K562 (cell line): Measurements from ENCODE around the gene SNW1. TPM values are rescaled to one million over a fixed set of nuclear protein-coding genes. Genes with fewer than 3 reads are reported as not detected.

ENCODE experiments used
- ATAC-seq: fragments of 200-7000 bp; cut with Tn5 transposase; 3 replicates; pipeline ENCODE4 v1.9.1; 2020; ENCODE audit warnings: moderate library complexity
- BruUV-seq: library from RNA; stranded (reverse); fragments of 400-500 nt; replicated peaks from 2 replicates; lab custom pipeline; 2021; lab: Mats Ljungman, UMichigan
- CTCF ChIA-PET: fragments of 300-600 bp; formaldehyde crosslinking; extraction: SDS; loops from one replicate; lab custom pipeline; 2021; ENCODE audit warnings: low intra/inter-chr PET ratio; lab: Yijun Ruan, JAX
- POLR2A ChIA-PET: fragments of 300-600, 350-650 bp; sonication (Branson Sonifier 250); formaldehyde crosslinking; extraction: SDS; loops from one replicate; lab custom pipeline; 2021; ENCODE audit warnings: antibody characterized with exemption, inconsistent platforms; lab: Yijun Ruan, JAX
- DNase-seq, 4 experiments: peaks; one replicate each; pipeline versions ENCODE4 v3.0.0 to v3.0.0-alpha.2; 2011 to 2018; ENCODE audit warnings: low spot score in 3 of 4, mixed read lengths in 3 of 4; ENCODE audit errors: extremely low read depth in 1 of 4
- FAIRE-seq: peaks from 2 replicates; lab custom pipeline; 2011; peaks lifted over from hg19 to GRCh38; lab: Jason Lieb, UNC
- H2AFZ ChIP-seq: 2 replicates; pipeline ENCODE4 v1.6.0; 2011; ENCODE audit warnings: low read depth, low read length, control low read depth, inconsistent platforms
- H3K27ac ChIP-seq: fragments of 200-600 bp; 3 replicates; pipeline ENCODE4 v1.8.0; 2011; ENCODE audit warnings: low read depth, mild to moderate bottlenecking, control low read depth, inconsistent platforms, low read length, moderate library complexity, mixed read lengths; ENCODE audit errors: extremely low read depth
- H3K27me3 ChIP-seq, 2 experiments: fragments of 300-600 bp in 1 of 2; 2 replicates in 1 of 2; 3 replicates in 1 of 2; pipeline versions ENCODE4 v1.6.0 to v1.8.0; 2011; ENCODE audit warnings: inconsistent platforms in 2 of 2, low read length in 2 of 2, mild to moderate bottlenecking in 1 of 2, mixed read lengths in 1 of 2, moderate library complexity in 1 of 2; ENCODE audit not compliant: control insufficient read depth in 2 of 2, insufficient read depth in 2 of 2
- H3K36me3 ChIP-seq: fragments of 300-600 bp; 3 replicates; pipeline ENCODE4 v1.8.0; 2011; ENCODE audit warnings: mild to moderate bottlenecking, low read length, inconsistent platforms; ENCODE audit not compliant: control insufficient read depth, insufficient read depth
- H3K4me1 ChIP-seq, 2 experiments: fragments of 200-600 bp in 1 of 2; replicated peaks in 1 of 2; 2 replicates in 1 of 2; 3 replicates in 1 of 2; pipeline versions ENCODE4 v1.5.1 to v1.8.0; 2011; ENCODE audit warnings: inconsistent platforms in 2 of 2, low read length in 2 of 2, mild to moderate bottlenecking in 1 of 2, mixed read lengths in 1 of 2, moderate library complexity in 1 of 2; ENCODE audit not compliant: control insufficient read depth in 2 of 2, insufficient read depth in 2 of 2
- H3K4me2 ChIP-seq: 2 replicates; pipeline ENCODE4 v1.6.1; 2011; ENCODE audit warnings: low read length, control low read depth, inconsistent platforms, mixed read lengths; ENCODE audit not compliant: insufficient read depth
- H3K4me3 ChIP-seq: fragments of 200-600 bp; sonication (generic), shearing (Covaris generic); 2 replicates; pipeline ENCODE4 v1.5.1; 2016; ENCODE audit warnings: control low read depth, inconsistent platforms
- H3K79me2 ChIP-seq: fragments of 200-600 bp; 3 replicates; pipeline ENCODE4 v1.8.0; 2011; ENCODE audit warnings: low read length, inconsistent platforms; ENCODE audit not compliant: control insufficient read depth, insufficient read depth
- H3K9ac ChIP-seq, 2 experiments: 2 replicates each; pipeline versions ENCODE4 v1.6.0 to v1.6.1; 2011; ENCODE audit warnings: low read depth in 2 of 2, low read length in 2 of 2, control low read depth in 1 of 2, inconsistent platforms in 1 of 2, mild to moderate bottlenecking in 1 of 2, mixed read lengths in 1 of 2; ENCODE audit not compliant: insufficient read depth in 1 of 2
- H3K9me1 ChIP-seq: one replicate; pipeline ENCODE4 v1.6.0; 2011; ENCODE audit warnings: inconsistent platforms, mild to moderate bottlenecking, low read length, moderate library complexity; ENCODE audit not compliant: control insufficient read depth, insufficient read depth
- H3K9me3 ChIP-seq: replicated peaks from 2 replicates; pipeline ENCODE4 v1.5.1; 2011; ENCODE audit warnings: low read depth, low read length, inconsistent platforms; ENCODE audit not compliant: control insufficient read depth, insufficient read depth
- H4K20me1 ChIP-seq: replicated peaks from 2 replicates; pipeline ENCODE4 v1.6.1; 2011; ENCODE audit warnings: low read length, inconsistent platforms, mixed read lengths; ENCODE audit not compliant: control insufficient read depth, insufficient read depth
- ARID2 ChIP-seq: fragments of 450-650 bp; IDR thresholded peaks from 2 replicates; pipeline ENCODE4 v1.6.1; 2017; ENCODE audit warnings: antibody characterized with exemption, mild to moderate bottlenecking
- BACH1 ChIP-seq: fragments of 200-800 bp; sonication (Bioruptor generic); IDR thresholded peaks from 2 replicates; pipeline ENCODE4 v1.6.1; 2016; ENCODE audit warnings: missing genetic modification characterization, missing compliant biosample characterization
- BRD9 ChIP-seq: fragments of 450-650 bp; IDR thresholded peaks from 2 replicates; pipeline ENCODE4 v1.6.1; 2018; ENCODE audit warnings: low read depth; ENCODE audit not compliant: partially characterized antibody
- DIDO1 ChIP-seq: fragments of 450-650 bp; IDR thresholded peaks from 2 replicates; pipeline ENCODE4 v1.6.1; 2016; ENCODE audit warnings: low read depth, missing biosample characterization, missing genetic modification characterization
- ELF4 ChIP-seq: fragments of 450-650 bp; formaldehyde crosslinking; IDR thresholded peaks from 2 replicates; pipeline ENCODE4 v1.4.0; 2022; ENCODE audit warnings: missing genetic modification characterization
- GATAD2A ChIP-seq: fragments of 450-650 bp; IDR thresholded peaks from 2 replicates; pipeline ENCODE4 v1.6.1; 2017
- HNRNPK ChIP-seq: fragments of 200-400 bp; formaldehyde crosslinking; IDR thresholded peaks from one replicate; pipeline ENCODE4 v1.6.1; 2018; ENCODE audit warnings: mild to moderate bottlenecking, low read depth, low read length; ENCODE audit not compliant: poor library complexity, severe bottlenecking
- MAZ ChIP-seq, 2 experiments: fragments of 450-650 bp in 1 of 2; sonication (generic) in 1 of 2; formaldehyde crosslinking; IDR thresholded peaks in 1 of 2; conservative IDR thresholded peaks in 1 of 2; 2 replicates each; pipeline versions ENCODE4 v1.4.0 to v1.5.0; 2020; ENCODE audit warnings: mild to moderate bottlenecking in 1 of 2, missing genetic modification reagents in 1 of 2
- MEIS2 ChIP-seq: fragments of 450-650 bp; IDR thresholded peaks from 2 replicates; pipeline ENCODE4 v1.6.1; 2014; ENCODE audit warnings: mild to moderate bottlenecking; ENCODE audit not compliant: partially characterized antibody
- NFATC3 ChIP-seq: fragments of 450-650 bp; IDR thresholded peaks from 2 replicates; pipeline ENCODE4 v1.6.1; 2017; ENCODE audit warnings: mild to moderate bottlenecking
- NR3C1 ChIP-seq: sonication (generic); formaldehyde crosslinking; IDR thresholded peaks from 2 replicates; pipeline ENCODE4 v1.8.1; 2022; ENCODE audit warnings: missing genetic modification reagents
- RFX1 ChIP-seq: fragments of 450-650 bp; IDR thresholded peaks from 2 replicates; pipeline ENCODE4 v1.6.1; 2016; ENCODE audit warnings: mild to moderate bottlenecking, moderate library complexity
- ZNF324 ChIP-seq: fragments of 250-450 bp; sonication (Bioruptor Pico); IDR thresholded peaks from 2 replicates; pipeline ENCODE4 v1.4.0; 2020; ENCODE audit warnings: mild to moderate bottlenecking
- ZNF785 ChIP-seq: fragments of 250-450 bp; sonication (Bioruptor Pico); IDR thresholded peaks from 2 replicates; pipeline ENCODE4 v1.4.0; 2020; ENCODE audit warnings: mild to moderate bottlenecking
- WGBS: fragments of 100-300 bp; shearing (Covaris generic); methylation state at CpG from one replicate; pipeline ENCODE4 v1.1.6; 2016; ENCODE audit warnings: low coverage, mixed read lengths; ENCODE audit not compliant: insufficient coverage; ENCODE audit errors: missing lambda C conversion rate; 5-methylcytosine and 5-hydroxymethylcytosine counted together
- in situ Hi-C: fragments of 300-500 bp; cut with MboI; formaldehyde crosslinking; loops from 4 replicates; pipeline ENCODE4 v1.15.0; 2018; ENCODE audit warnings: inconsistent platforms, mixed read lengths
- intact Hi-C: fragments of 100-400 bp; cut with micrococcal nuclease; formaldehyde crosslinking; loops from 2 replicates; pipeline ENCODE4 v1.14.2; 2022
- polyA plus RNA-seq, 8 experiments: library from polyadenylated mRNA; depleted of rRNA in 4 of 8; stranded (reverse) in 5 of 8; unstranded in 3 of 8; fragments of >200 nt; fragmentation: Nextera tagmentation in 2 of 8; fragmentation: Illumina TruSeq in 1 of 8; extraction: Ambion mirVana in 2 of 8; extraction: Trizol in 1 of 8; gene quantifications; 2 replicates each; pipeline versions ENCODE4 v1.2.1 to v1.2.3, GENCODE V29; 2011 to 2014; ENCODE audit warnings: inconsistent platforms in 1 of 8, missing spikeins in 1 of 8
- total RNA-seq, 7 experiments: library from RNA; depleted of rRNA in 6 of 7; stranded (reverse); fragments of >200 nt in 6 of 7; fragmentation: Illumina TruSeq in 2 of 7; extraction: Trizol in 2 of 7; gene quantifications; 2 replicates each; pipeline versions ENCODE4 v1.2.1 to v1.2.3, GENCODE V29; 2011 to 2021; ENCODE audit warnings: low replicate concordance in 1 of 7
- TF ChIP-seq, protein P1 (sequence below): fragments of 250-450 bp; sonication (Bioruptor Pico); IDR thresholded peaks from 2 replicates; pipeline ENCODE4 v1.5.1; 2021; ENCODE audit warnings: mild to moderate bottlenecking
- TF ChIP-seq, protein P2 (sequence below): fragments of 200-800 bp; sonication (Bioruptor generic); IDR thresholded peaks from 2 replicates; pipeline ENCODE4 v1.6.1; 2016; ENCODE audit warnings: missing genetic modification characterization, missing compliant biosample characterization
- TF ChIP-seq, protein P3 (sequence below): fragments of 450-650 bp; formaldehyde crosslinking; IDR thresholded peaks from 2 replicates; pipeline ENCODE4 v1.4.0; 2020; ENCODE audit warnings: mild to moderate bottlenecking, mixed read lengths

The SNW1 gene
- total and polyA plus RNA-seq, 9 of the 15 experiments (the other 6 are each of a cell fraction or from before 2014, with no cell fraction given) = 64.4 to 143 (median 98.2) TPM

DNA sequence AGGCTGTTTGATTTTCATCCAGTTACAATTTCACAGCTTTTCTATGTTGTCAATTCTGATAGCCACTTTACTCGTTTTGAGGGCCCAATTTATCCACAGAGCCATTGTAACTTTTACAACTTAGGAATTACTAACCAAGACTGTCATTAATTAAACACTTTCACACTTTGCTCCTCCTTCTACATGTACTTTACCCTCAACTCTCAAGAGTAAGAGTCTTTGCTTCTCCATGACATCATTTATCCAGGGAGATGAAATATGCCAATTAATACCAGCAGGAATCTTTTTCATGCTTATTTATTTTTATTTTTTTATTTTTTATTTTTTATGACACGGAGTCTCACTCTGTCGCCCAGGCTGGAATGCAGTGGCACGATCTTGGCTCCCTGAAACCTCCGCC is 39.5 kb downstream of the SNW1 start:
- Histone ChIP-seq H3K27me3 (no peaks in the 10 kb centered on the region), H3K79me2 (no peaks in the 10 kb centered on the region), H3K9me1 (no peaks in the 10 kb centered on the region), H4K20me1 (no peaks in the 10 kb centered on the region), H3K27ac (no peak overlapping the region), H2AFZ (no peak overlapping the region), H3K9ac (no peak overlapping the region), H3K4me3 (no peak overlapping the region), H3K4me1 (no peaks in the 10 kb centered on the region), H3K4me2 (no peak overlapping the region), H3K9me3 (no peaks in the 10 kb centered on the region), H3K36me3 (peaks cover 92% of the 10 kb centered on the region)
- intact Hi-C loops = no loop called here
- no peak for FAIRE-seq
- WGBS = 100% methylated on average over 4 of the region's 5 CpGs
- ATAC-seq = no peak
- in situ Hi-C loops = no loop called here
- DNase-seq = no peak
- CTCF ChIA-PET = no interaction called here
- POLR2A ChIA-PET = interaction anchor here (1.3 to 2.1 kb wide), 2 partner anchors 10 to 20 kb away, joined by 3 to 11 read pairs; no protein-coding TSS in a partner anchor
- no TSS peak for BruUV-seq
- TF ChIP-seq MAZ (CRISPR knock-in tag; conservative IDR thresholded peaks at IDR 0.05 in 1 of 2, IDR thresholded peaks at IDR 0.05 in 1 of 2) (no peak), DIDO1 (tag) (no peak), GATAD2A (no peak), ARID2 (no peak), NR3C1 (CRISPR knock-in tag) (no peak), ZNF324 (CRISPR knock-in tag) (no peak), BACH1 (tag) (no peak), ELF4 (CRISPR knock-in tag) (no peak), HNRNPK (no peak), ZNF785 (CRISPR knock-in tag) (no peak), RFX1 (no peak), BRD9 (no peak), NFATC3 (no peak), MEIS2 (no peak)
- TF ChIP-seq, protein P1, sequence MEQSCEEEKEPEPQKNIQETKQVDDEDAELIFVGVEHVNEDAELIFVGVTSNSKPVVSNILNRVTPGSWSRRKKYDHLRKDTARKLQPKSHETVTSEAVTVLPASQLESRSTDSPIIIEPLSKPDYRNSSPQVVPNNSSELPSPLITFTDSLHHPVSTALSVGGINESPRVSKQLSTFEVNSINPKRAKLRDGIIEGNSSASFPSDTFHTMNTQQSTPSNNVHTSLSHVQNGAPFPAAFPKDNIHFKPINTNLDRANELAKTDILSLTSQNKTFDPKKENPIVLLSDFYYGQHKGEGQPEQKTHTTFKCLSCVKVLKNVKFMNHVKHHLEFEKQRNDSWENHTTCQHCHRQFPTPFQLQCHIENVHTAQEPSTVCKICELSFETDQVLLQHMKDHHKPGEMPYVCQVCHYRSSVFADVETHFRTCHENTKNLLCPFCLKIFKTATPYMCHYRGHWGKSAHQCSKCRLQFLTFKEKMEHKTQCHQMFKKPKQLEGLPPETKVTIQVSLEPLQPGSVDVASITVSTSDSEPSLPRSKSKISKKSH (CRISPR knock-in tag) = no peak
- TF ChIP-seq, protein P2, sequence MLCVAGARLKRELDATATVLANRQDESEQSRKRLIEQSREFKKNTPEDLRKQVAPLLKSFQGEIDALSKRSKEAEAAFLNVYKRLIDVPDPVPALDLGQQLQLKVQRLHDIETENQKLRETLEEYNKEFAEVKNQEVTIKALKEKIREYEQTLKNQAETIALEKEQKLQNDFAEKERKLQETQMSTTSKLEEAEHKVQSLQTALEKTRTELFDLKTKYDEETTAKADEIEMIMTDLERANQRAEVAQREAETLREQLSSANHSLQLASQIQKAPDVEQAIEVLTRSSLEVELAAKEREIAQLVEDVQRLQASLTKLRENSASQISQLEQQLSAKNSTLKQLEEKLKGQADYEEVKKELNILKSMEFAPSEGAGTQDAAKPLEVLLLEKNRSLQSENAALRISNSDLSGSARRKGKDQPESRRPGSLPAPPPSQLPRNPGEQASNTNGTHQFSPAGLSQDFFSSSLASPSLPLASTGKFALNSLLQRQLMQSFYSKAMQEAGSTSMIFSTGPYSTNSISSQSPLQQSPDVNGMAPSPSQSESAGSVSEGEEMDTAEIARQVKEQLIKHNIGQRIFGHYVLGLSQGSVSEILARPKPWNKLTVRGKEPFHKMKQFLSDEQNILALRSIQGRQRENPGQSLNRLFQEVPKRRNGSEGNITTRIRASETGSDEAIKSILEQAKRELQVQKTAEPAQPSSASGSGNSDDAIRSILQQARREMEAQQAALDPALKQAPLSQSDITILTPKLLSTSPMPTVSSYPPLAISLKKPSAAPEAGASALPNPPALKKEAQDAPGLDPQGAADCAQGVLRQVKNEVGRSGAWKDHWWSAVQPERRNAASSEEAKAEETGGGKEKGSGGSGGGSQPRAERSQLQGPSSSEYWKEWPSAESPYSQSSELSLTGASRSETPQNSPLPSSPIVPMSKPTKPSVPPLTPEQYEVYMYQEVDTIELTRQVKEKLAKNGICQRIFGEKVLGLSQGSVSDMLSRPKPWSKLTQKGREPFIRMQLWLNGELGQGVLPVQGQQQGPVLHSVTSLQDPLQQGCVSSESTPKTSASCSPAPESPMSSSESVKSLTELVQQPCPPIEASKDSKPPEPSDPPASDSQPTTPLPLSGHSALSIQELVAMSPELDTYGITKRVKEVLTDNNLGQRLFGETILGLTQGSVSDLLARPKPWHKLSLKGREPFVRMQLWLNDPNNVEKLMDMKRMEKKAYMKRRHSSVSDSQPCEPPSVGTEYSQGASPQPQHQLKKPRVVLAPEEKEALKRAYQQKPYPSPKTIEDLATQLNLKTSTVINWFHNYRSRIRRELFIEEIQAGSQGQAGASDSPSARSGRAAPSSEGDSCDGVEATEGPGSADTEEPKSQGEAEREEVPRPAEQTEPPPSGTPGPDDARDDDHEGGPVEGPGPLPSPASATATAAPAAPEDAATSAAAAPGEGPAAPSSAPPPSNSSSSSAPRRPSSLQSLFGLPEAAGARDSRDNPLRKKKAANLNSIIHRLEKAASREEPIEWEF (CRISPR knock-in tag) = no peak
- TF ChIP-seq, protein P3, sequence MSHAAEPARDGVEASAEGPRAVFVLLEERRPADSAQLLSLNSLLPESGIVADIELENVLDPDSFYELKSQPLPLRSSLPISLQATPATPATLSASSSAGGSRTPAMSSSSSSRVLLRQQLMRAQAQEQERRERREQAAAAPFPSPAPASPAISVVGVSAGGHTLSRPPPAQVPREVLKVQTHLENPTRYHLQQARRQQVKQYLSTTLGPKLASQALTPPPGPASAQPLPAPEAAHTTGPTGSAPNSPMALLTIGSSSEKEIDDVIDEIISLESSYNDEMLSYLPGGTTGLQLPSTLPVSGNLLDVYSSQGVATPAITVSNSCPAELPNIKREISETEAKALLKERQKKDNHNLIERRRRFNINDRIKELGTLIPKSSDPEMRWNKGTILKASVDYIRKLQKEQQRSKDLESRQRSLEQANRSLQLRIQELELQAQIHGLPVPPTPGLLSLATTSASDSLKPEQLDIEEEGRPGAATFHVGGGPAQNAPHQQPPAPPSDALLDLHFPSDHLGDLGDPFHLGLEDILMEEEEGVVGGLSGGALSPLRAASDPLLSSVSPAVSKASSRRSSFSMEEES (CRISPR knock-in tag) = no peak
